Brain pericyte (primary cell): ENCODE data around the gene TSPAN14.
"Not testable (repeated sequence)": the region's sequence is repeated elsewhere in the genome, so short reads cannot be mapped to it uniquely, and the experiment has no call there.

Experiments used
- DNase-seq: peaks from one replicate; pipeline ENCODE4 v3.0.0-alpha.2; 2012; ENCODE audit warnings: low read depth, low spot score

The TSPAN14 gene

DNA sequence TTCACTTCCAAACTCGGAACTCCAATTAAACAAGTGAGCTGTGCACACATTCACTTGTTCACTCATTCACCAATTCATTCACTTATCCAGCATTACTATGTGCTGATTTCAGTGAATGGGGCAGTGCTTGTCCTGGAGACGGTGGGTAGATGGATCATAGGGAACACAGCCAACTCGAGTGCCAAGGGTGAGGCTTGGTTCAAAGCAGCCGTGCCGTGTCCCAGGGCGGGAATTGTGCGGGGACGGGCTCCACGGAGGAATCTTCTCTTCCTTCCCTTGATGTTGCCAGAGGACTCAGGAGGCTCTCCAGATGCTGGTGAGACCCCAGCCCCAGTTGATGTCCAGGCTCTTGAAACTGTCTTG lies 86.5 kb downstream of the TSPAN14 start:
- DNase-seq: no peak

DNA sequence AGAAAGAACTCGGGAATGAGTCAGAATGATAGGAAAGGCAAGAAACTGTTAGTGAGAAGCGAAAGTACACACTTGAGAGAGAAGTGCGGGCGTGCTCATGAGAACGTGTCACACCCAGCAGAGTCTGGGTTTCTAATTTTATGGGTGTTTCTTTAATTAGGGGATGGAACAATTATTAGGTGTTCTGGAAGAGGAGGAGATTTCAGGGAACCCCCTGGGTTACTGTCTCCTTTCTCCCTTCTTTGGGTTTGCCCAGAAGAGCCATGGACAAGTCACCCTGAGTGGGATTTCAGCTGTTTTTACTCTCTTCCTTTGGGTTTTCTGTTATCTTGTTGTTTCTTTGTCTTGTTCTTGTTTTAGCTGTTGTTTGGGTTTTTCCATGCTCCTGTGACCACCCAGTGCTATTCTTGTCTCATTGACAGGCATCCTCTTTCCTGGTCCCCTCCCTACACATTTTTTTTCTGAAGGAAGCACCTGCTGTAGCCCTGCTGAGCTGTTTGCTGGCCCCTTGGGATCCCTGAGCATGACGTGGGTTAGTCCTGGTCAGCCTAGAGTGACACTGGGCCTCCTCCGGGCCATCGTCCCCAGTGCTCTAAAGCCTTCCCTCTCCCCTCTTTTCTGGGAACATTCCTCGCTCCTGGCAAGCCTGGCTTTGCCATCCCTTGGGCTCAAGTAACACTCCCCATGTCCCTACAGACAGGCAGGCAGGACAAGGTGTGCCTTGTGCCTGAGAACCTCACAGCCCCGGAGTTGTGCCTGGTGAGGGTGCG lies 87.1 kb downstream of the TSPAN14 start:
- DNase-seq: no peak

DNA sequence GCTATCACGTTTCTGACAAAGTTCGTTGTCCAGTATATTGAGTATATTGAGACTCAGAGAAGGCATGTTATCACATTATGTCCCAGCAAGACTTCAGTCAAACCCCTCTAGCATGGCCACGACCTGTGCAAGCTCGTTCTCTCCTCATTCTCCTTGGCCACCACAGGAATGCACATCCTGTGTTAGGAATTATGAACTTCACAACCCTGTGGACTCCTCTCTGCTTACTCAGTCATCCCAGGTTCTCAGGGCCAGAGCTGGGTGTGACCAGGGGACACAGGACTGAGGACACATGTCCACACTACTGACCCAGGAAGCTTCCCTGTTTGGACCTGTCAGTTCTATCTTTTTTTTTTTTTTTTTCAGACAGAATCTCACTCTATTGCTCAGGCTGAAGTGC lies 87.9 kb downstream of the TSPAN14 start:
- DNase-seq: no peak

GRCh38 chr10:80542652-80543318 lies 88.7 kb downstream of the TSPAN14 start:
- DNase-seq: no peak

GRCh38 chr10:80543319-80543672 lies 89.2 kb downstream of the TSPAN14 start:
- not testable (repeated sequence) for DNase-seq

DNA sequence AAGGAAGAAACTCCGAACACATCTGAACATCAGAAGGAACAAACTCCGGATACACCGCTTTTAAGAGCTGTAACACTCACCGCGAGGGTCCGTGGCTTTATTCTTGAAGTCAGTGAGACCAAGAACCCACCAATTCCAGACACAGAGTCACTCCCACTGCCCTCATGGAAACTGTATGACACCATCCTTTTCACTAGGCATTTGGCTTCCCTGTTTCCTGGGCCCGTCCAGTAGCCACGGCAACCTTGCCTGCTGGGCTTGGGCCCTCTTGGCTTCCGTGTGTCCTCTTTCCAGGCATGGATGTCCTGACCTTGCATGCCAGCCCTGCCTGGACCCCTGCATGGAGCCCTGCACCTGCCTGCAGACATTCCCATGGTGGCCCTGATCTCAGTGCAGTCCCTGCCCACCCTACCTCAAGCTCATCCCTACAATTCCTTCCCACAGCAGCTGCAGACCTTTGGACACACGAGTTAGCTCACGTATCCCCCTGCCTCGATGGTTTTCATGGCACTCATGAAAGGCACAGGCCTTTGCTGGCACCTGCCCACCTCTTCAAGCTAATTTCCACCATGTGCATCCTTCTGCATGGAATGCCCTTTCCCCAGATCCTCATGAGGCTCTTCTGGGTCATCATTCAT lies 90.3 kb downstream of the TSPAN14 start:
- DNase-seq: no peak

- no peak for DNase-seq
These were observed 91.3 kb downstream of the TSPAN14 start for GRCh38 chr10:80545258-80545881.

DNA sequence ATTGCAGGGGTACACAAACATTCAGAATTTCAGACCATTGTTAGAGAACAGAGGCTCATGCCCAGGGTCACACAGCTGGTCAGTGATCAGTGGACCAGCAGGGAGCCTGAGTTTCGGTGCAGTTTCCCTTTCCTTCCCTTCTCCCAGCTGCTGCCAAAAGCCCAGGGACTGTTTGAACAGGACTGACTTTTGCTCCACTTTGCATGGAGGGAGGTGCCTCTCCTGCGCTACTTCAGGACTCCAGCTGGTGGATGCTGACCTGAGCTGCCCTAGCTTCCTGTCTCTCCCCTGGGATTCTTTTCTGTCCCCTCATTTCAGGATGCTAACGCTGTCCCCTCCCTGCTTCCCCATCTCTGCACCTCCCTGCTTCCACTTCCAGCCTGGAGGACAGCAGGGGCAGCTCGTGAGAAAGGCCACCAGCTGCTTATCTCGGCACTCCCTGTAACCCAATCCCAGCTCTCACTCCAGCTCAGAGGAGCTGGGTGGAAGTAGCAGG lies 98.1 kb downstream of the TSPAN14 start:
- DNase-seq: no peak

- DNase-seq: no peak
These were observed 99.3 kb downstream of the TSPAN14 start for GRCh38 chr10:80553436-80553835.

DNA sequence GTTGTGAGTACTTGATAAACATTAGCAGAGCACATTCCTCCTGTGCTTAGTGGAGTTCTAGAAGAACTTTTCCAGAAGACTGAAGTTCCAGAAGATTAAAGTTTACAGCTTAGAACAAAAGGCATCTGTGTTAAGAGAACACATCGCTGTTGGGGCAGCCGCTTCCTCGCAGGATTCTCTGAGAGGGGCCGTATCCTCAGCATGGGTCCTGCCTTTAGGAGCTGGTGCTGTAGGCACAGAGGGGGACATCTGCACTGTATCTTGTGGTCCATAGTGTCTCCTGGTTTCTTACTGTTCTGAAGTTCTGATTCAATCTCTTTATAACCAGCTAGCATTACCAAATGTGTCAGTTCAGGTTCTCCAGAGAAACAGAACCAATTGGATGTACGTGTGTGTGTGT lies 99.9 kb downstream of the TSPAN14 start:
- DNase-seq: no peak

DNA sequence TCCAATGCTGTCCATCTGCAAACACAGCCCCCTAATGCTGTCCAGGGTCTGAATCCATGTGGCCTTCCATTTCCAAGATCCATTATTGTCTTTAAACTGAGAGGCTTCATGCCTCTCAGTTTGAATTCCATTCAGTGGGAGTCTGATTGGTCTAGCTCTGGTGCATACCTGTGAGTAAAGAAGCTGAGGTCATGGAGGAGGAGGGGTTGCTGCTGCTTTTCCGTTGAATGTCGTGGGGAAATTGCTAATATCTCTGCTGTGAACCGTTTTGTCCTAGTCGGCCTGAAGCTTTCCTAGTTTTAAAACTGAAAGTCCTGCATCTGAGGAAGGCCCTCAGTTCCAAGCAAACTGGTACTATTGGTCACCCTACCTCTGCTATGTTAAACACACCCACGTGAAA lies 101.3 kb downstream of the TSPAN14 start:
- DNase-seq: no peak

- no peak for DNase-seq
These were observed 107.8 kb downstream of the TSPAN14 start for GRCh38 chr10:80561950-80562349.

DNA sequence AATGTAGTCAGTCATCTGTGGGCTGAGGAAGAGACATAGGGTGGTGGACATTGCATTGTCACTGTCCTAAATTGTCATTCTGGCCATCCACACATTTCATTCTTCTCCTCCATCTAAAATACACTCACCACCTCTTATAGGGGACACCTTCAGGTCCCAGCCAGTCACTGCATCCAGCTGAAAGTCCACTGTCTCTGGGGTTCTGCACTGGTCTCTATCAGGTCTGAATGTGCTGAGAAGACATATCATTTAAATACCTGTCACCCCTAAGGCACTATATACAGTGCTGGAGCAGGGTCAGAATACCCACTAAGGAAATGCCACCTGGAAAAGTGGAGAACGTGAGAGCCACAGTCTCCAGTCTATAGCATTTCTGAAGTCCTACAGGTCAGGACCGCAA lies 113.2 kb downstream of the TSPAN14 start:
- no peak for DNase-seq

DNA sequence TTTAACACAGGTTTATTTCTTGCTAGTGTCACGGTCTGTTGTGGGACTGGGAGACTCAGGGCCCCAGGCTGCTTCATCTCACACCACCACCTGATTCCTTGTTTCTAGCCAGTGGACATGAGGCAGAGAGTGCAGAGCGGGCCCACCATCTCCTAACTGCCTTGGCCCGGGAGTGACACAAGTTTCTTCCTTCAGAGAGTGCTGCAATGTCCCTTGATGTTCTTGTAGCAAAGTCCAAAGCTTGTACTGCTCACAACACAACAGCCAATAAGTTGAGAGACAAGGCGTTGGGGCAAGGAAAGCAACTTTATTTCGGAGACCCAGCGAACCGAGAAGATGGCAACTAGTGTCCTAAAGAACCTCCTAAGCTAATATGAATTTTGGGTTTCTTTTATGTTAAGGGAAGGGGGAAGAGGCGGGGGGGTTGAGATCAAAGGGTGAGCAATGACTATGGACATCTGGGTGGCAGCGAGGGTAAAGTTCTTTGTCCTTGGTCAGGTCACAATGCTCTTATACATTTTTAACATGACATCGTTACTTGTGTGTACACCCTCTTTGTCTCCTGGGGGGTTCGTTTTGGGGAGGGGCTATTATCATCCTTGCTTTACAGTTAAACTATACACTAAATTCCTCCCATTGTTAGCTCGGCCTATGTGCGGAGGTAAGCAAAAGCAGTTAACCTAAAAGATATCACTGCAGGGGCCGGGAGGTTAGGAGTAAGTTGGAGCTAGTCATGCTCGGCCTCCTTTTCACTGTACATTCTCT lies 115.2 kb downstream of the TSPAN14 start:
- DNase-seq: no peak

DNA sequence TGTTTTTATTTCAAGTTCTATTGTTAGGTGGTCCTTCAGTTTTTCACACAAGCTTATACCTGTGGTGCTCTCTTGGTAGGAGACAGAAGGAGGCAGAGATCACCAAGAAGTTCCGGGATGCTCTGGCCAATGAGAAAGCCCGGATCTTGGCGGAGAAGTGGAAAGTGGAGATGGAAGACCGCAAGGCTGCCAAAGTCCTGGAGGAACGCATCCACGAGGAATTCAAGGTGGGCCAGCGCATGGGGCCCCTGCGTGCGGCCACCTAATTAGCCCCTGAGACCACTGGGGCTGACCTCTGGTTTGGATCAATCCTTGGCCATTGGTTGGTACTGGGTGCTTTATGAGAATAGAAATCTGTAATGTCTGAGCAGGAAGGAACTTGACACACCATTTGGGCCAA lies 117.2 kb downstream of the TSPAN14 start:
- DNase-seq: no peak

DNA sequence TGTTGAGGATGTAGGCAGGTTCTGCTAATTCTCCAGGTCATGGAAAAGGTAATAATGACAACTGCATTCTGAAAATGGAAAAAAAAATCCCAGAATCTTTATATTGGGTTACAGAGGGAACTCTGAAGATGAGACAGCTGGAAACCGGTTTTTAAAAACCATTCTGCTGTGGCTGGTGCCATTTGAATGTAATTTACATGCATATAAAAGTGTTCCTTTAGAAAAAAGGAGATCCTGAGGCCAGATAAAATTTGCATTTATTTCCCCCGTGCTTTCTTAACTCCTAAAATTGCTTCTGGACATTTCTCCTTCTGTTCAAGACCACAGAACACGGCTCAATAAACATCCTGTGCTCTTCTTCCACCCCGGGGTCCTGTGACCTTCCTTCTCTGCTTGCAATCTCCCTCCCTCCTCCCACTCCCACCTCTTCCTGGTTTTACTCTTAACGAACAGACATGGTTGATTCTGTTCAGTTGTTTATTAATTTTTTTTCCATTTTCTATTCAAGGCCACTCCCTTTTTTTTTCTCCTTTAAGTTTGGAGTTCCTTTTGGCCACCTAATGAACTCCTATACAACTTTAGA lies 125.2 kb downstream of the TSPAN14 start:
- no peak for DNase-seq

GRCh38 chr10:80579849-80580637 lies 125.9 kb downstream of the TSPAN14 start:
- no peak for DNase-seq

GRCh38 chr10:80580638-80581468 lies 126.7 kb downstream of the TSPAN14 start:
- no peak for DNase-seq

- no peak for DNase-seq
These were observed 127.3 kb downstream of the TSPAN14 start for GRCh38 chr10:80581469-80581835.
